ENCODE data around the gene SPRY4.
"Not testable (repeated sequence)": the region's sequence is repeated elsewhere in the genome, so short reads cannot be mapped to it uniquely, and the experiment has no call there.

SPRY4 gene

GRCh38 chr5:142324871-142325724 lies at the start of gene SPRY4:
TSS of gene SPRY4 (minus strand) at chr5:142325021. CDS start at chr5:142315108, 9,913 bp downstream.
- in situ Hi-C loops (cut with MboI; ENCODE audit: low sequenced_read_pairs), result no loop called here

DNA sequence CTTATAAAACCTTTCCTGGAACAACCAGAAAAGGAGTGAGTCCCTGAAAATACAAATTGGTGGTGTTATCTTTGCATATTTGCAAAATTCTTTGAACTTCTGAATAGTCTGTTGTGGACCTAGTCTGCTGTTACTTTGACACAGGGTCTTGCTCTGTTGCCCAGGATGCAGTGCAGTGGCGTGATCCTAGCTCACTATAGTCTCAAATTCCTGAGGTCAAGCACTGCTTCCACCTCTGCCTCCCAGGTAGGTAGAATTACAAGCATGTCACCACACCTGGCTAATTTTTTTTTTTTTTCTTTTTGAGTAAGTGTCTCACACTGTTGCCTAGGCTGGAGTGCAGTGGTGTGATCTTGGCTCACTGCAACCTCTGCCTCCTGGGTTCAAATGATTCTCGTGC lies 43.7 kb upstream of the SPRY4 start:
- in situ Hi-C loops (cut with MboI; ENCODE audit: low sequenced_read_pairs), result no loop called here

- in situ Hi-C loops (cut with MboI; ENCODE audit: low sequenced_read_pairs), result no loop called here
Observed at GRCh38 chr5:142366007-142366406, 41.2 kb upstream of the SPRY4 start.

GRCh38 chr5:142364251-142365145 lies 39.7 kb upstream of the SPRY4 start:
- in situ Hi-C loops (cut with MboI; ENCODE audit: low sequenced_read_pairs), result no loop called here

GRCh38 chr5:142363619-142363963 lies 38.8 kb upstream of the SPRY4 start:
- in situ Hi-C loops (cut with MboI; ENCODE audit: low sequenced_read_pairs), result no loop called here

- in situ Hi-C loops (cut with MboI; ENCODE audit: low sequenced_read_pairs), result not testable (repeated sequence)
Observed at GRCh38 chr5:142362193-142362592, 37.4 kb upstream of the SPRY4 start.

GRCh38 chr5:142360607-142361120 lies 35.8 kb upstream of the SPRY4 start:
- in situ Hi-C loops (cut with MboI; ENCODE audit: low sequenced_read_pairs), result no loop called here

- in situ Hi-C loops (cut with MboI; ENCODE audit: low sequenced_read_pairs), result no loop called here
Observed at GRCh38 chr5:142360051-142360498, 35.3 kb upstream of the SPRY4 start.

GRCh38 chr5:142358648-142359047 lies 33.8 kb upstream of the SPRY4 start:
- in situ Hi-C loops (cut with MboI; ENCODE audit: low sequenced_read_pairs), result no loop called here

DNA sequence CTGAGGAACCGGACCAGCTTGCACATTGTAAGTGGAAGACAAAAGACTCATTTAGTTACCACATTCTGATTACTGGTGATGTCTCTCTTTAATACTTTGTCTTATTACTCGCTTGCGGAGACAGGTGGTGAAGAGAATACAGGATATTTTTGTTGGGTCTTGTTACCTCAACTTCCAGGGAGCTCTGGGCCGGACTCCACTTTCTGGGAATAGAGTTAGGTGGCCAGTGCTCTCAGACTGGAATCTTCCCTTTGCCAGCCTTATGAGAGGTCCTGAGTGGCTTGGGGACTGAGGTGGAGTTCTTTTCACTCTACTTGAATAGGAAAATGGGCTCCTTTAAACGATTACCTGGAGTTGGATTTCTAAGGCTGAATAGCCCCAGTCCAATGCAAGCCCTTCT lies 33.3 kb upstream of the SPRY4 start:
- in situ Hi-C loops (cut with MboI; ENCODE audit: low sequenced_read_pairs), result no loop called here

GRCh38 chr5:142357469-142358090 lies 32.8 kb upstream of the SPRY4 start:
- in situ Hi-C loops (cut with MboI; ENCODE audit: low sequenced_read_pairs), result no loop called here

- in situ Hi-C loops (cut with MboI; ENCODE audit: low sequenced_read_pairs), result no loop called here
Observed at GRCh38 chr5:142356716-142357468, 32.1 kb upstream of the SPRY4 start.

DNA sequence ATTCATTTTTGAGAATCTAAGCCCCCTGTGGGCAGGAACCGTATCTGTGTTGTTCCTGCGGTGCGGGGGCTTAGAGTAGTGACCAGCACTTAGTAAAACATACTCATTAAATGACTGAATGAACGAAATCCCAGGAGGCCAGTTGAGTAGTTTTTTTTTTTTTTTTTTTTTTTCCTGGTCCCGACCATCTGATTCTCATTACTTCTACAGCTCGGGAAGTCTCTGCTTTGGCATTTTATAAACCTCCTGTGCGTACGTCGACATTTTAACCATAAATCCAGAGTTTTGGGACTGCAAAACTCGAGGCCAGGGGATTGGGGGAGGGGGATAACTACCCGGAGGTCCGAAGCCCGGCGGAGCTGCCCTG lies 31.5 kb upstream of the SPRY4 start:
- in situ Hi-C loops (cut with MboI; ENCODE audit: low sequenced_read_pairs), result no loop called here

DNA sequence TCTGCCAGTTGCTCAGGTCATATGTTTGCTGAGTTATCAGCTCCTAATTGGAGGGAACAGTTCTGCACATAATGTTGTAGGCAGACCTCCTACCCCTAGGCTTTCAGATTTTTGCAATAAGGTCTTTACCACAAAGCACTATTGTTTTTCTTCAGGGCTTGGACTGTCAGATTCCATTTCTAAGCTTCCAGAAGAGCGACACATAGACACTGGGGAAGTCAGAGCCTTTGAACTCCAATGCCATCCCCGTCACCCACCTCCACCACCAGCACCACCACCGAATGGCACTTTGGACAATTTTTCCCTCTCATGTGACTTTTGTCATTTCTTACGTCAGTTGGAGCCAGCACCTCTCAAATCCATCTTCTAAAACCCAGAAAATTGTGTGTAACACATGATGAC lies 28.3 kb upstream of the SPRY4 start:
- in situ Hi-C loops (cut with MboI; ENCODE audit: low sequenced_read_pairs), result no loop called here

- in situ Hi-C loops (cut with MboI; ENCODE audit: low sequenced_read_pairs), result no loop called here
Observed at GRCh38 chr5:142350021-142350420, 25.2 kb upstream of the SPRY4 start.

- in situ Hi-C loops (cut with MboI; ENCODE audit: low sequenced_read_pairs), result no loop called here
Observed at GRCh38 chr5:142346706-142347105, 21.9 kb upstream of the SPRY4 start.

GRCh38 chr5:142344915-142345314 lies 20.1 kb upstream of the SPRY4 start:
- in situ Hi-C loops (cut with MboI; ENCODE audit: low sequenced_read_pairs), result not testable (repeated sequence)

DNA sequence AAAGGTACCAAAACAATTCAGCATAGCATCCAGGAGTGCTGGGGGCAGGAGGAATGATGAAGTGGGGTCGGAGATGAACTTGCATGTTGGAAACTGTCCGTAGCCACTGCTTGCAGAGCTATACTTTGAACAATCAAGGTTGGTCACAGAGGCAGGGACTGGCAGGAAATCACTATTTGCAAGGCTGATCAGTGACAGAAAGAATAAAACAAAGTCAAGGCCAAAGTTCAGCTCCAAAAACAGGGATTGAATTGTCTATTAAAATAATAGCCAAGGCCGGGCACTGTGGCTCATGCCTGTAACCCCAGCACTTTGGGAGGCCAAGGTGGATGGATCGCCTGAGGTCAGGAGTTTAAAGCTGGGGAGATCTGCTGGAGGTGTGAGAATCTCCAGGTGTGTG lies 18.7 kb upstream of the SPRY4 start:
- in situ Hi-C loops (cut with MboI; ENCODE audit: low sequenced_read_pairs), result no loop called here

GRCh38 chr5:142342128-142342981 lies 17.5 kb upstream of the SPRY4 start:
- in situ Hi-C loops (cut with MboI; ENCODE audit: low sequenced_read_pairs), result no loop called here

DNA sequence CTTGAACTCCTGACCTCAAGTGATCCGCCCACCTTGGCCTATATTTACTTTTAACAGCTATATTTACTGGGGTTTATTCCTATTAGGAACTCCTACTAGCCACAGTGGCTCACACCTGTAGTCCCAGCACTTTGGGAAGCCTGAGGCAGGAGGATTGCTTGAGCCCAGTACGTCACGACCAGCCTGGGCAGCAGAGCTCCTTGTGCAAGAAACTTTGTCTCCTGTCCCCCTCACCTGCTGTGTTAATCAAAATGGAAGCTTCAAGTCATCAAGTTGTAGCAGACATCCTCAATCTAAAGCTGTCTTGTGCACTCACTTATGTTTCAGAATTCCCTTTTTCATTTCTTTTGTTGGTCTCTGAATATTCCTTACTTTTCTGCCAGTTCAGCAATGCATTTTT lies 15.0 kb upstream of the SPRY4 start:
- in situ Hi-C loops (cut with MboI; ENCODE audit: low sequenced_read_pairs), result no loop called here
